ENCODE results near the gene VTI1A.

DNA sequence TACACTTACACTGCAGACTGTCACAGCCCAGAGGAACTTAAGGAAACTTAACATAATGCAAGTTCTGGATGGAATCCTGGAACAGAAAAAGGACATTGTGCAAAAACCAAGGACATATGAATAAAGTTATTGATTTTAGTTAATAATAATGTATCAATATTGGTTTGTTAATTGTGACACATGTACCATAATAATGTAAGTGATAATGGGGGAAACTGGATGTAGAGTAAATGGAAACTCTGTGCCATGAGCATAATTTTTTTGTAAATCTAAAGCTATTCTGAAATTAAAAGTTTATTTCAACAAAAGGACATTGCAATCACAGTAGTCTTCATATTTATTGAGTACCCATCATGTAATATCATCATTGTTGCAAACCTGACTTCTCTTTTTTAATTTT lies 107.2 kb downstream of the VTI1A start:
- TF ChIP-seq, protein P1, sequence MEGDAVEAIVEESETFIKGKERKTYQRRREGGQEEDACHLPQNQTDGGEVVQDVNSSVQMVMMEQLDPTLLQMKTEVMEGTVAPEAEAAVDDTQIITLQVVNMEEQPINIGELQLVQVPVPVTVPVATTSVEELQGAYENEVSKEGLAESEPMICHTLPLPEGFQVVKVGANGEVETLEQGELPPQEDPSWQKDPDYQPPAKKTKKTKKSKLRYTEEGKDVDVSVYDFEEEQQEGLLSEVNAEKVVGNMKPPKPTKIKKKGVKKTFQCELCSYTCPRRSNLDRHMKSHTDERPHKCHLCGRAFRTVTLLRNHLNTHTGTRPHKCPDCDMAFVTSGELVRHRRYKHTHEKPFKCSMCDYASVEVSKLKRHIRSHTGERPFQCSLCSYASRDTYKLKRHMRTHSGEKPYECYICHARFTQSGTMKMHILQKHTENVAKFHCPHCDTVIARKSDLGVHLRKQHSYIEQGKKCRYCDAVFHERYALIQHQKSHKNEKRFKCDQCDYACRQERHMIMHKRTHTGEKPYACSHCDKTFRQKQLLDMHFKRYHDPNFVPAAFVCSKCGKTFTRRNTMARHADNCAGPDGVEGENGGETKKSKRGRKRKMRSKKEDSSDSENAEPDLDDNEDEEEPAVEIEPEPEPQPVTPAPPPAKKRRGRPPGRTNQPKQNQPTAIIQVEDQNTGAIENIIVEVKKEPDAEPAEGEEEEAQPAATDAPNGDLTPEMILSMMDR (IDR thresholded peaks at IDR 0.05), result no peak
- TF ChIP-seq EP300 (IDR thresholded peaks at IDR 0.05; ENCODE audit: borderline replicate concordance in 1 of 2, low read depth in 1 of 2, low read length in 1 of 2), result no peak
- no peak for TF ChIP-seq POLR2AphosphoS5 (IDR thresholded peaks at IDR 0.05; ENCODE audit: low read depth, low read length)
- TF ChIP-seq SMC3 (IDR thresholded peaks at IDR 0.05; ENCODE audit: low read depth, low read length), result no peak
- no peak for TF ChIP-seq YY1 (IDR thresholded peaks at IDR 0.05; ENCODE audit: low read depth)
- TF ChIP-seq MXI1 (IDR thresholded peaks at IDR 0.05; ENCODE audit: low read depth, low read length), result no peak
- TF ChIP-seq, protein P2, sequence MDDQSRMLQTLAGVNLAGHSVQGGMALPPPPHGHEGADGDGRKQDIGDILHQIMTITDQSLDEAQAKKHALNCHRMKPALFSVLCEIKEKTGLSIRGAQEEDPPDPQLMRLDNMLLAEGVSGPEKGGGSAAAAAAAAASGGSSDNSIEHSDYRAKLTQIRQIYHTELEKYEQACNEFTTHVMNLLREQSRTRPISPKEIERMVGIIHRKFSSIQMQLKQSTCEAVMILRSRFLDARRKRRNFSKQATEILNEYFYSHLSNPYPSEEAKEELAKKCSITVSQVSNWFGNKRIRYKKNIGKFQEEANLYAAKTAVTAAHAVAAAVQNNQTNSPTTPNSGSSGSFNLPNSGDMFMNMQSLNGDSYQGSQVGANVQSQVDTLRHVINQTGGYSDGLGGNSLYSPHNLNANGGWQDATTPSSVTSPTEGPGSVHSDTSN (IDR thresholded peaks at IDR 0.05), result no peak
- TF ChIP-seq, protein P3, sequence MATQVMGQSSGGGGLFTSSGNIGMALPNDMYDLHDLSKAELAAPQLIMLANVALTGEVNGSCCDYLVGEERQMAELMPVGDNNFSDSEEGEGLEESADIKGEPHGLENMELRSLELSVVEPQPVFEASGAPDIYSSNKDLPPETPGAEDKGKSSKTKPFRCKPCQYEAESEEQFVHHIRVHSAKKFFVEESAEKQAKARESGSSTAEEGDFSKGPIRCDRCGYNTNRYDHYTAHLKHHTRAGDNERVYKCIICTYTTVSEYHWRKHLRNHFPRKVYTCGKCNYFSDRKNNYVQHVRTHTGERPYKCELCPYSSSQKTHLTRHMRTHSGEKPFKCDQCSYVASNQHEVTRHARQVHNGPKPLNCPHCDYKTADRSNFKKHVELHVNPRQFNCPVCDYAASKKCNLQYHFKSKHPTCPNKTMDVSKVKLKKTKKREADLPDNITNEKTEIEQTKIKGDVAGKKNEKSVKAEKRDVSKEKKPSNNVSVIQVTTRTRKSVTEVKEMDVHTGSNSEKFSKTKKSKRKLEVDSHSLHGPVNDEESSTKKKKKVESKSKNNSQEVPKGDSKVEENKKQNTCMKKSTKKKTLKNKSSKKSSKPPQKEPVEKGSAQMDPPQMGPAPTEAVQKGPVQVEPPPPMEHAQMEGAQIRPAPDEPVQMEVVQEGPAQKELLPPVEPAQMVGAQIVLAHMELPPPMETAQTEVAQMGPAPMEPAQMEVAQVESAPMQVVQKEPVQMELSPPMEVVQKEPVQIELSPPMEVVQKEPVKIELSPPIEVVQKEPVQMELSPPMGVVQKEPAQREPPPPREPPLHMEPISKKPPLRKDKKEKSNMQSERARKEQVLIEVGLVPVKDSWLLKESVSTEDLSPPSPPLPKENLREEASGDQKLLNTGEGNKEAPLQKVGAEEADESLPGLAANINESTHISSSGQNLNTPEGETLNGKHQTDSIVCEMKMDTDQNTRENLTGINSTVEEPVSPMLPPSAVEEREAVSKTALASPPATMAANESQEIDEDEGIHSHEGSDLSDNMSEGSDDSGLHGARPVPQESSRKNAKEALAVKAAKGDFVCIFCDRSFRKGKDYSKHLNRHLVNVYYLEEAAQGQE (IDR thresholded peaks at IDR 0.05; ENCODE audit: low read depth, low read length), result no peak
- no peak for TF ChIP-seq ELF1 (IDR thresholded peaks at IDR 0.05)
- TF ChIP-seq RFX5 (IDR thresholded peaks at IDR 0.05; ENCODE audit: low read length), result no peak
